Right atrium auricular region (tissue), 2 donors: ENCODE measurements around the gene GDPD5. TPM values are rescaled to one million over a fixed set of nuclear protein-coding genes. Genes with fewer than 3 reads are reported as not detected.
"Not testable (repeated sequence)": the region's sequence is repeated elsewhere in the genome, so short reads cannot be mapped to it uniquely, and the experiment has no call there.

ENCODE experiments used
- DNase-seq: peaks from one replicate; pipeline ENCODE4 v3.0.0-alpha.2; 2019; ENCODE audit warnings: low spot score
- H3K27ac ChIP-seq, 2 donors: fragments of 200-600 bp; sonication (generic); 1 replicate in 1 of 2; 2 replicates in 1 of 2; pipeline ENCODE4 v1.5.1; 2016 to 2019
- H3K27me3 ChIP-seq, 2 donors: fragments of 200-600 bp; sonication (generic); one replicate each; pipeline versions ENCODE4 v1.5.1 to v1.6.0; 2017 to 2019
- H3K36me3 ChIP-seq: fragments of 200-600 bp; sonication (generic); one replicate; pipeline ENCODE4 v1.5.1; 2016
- H3K4me1 ChIP-seq, 2 donors: fragments of 200-600 bp; sonication (generic); one replicate each; pipeline versions ENCODE4 v1.5.1 to v1.6.0; 2017 to 2019
- H3K4me3 ChIP-seq, 2 donors: fragments of 200-600 bp; sonication (generic); 1 replicate in 1 of 2; 2 replicates in 1 of 2; pipeline ENCODE4 v1.5.1; 2017 to 2019; ENCODE audit warnings: mild to moderate bottlenecking in 1 of 2, moderate library complexity in 1 of 2
- H3K9me3 ChIP-seq, 2 donors: fragments of 200-600 bp; sonication (generic); one replicate each; pipeline ENCODE4 v1.5.1; 2019
- CTCF ChIP-seq, 2 donors: fragments of 200-600 bp; sonication (generic); IDR thresholded peaks; one replicate each; pipeline ENCODE4 v1.5.1; 2019; ENCODE audit warnings: antibody characterized with exemption in 2 of 2
- total RNA-seq, 2 donors: library from RNA; depleted of rRNA; stranded (reverse); fragments of >200 nt; gene quantifications; one replicate each; pipeline ENCODE4 v1.1.0, GENCODE V29; 2016

Gene GDPD5
- total RNA-seq, 2 donors from 2014 or later: 3.5 to 6.1 TPM

GRCh38 chr11:75422248-75423231, 103.2 kb downstream of the GDPD5 start:
- TF ChIP-seq CTCF (IDR thresholded peaks at IDR 0.05): no peak
- no peak overlapping the region for H3K27ac ChIP-seq
- DNase-seq: no peak
- H3K9me3 ChIP-seq: no peaks in the 10 kb centered on the region
- H3K4me1 ChIP-seq: peaks cover 0 to 30% of the 10 kb centered on the region in 2 donors
- H3K27me3 ChIP-seq: no peaks in the 10 kb centered on the region
- H3K36me3 ChIP-seq: no peaks in the 10 kb centered on the region
- no peak overlapping the region for H3K4me3 ChIP-seq

- peaks cover 0 to 30% of the 10 kb centered on the region in 2 donors for H3K4me1 ChIP-seq
- H3K27ac ChIP-seq: no peak overlapping the region
- no peak for DNase-seq
- TF ChIP-seq CTCF (IDR thresholded peaks at IDR 0.05): no peak
- H3K27me3 ChIP-seq: no peaks in the 10 kb centered on the region
- no peak overlapping the region for H3K4me3 ChIP-seq
- no peaks in the 10 kb centered on the region for H3K9me3 ChIP-seq
- no peaks in the 10 kb centered on the region for H3K36me3 ChIP-seq
These were observed 103.9 kb downstream of the GDPD5 start for GRCh38 chr11:75421902-75422247.

GRCh38 chr11:75421035-75421602, 104.6 kb downstream of the GDPD5 start:
- H3K27ac ChIP-seq: no peak overlapping the region

GRCh38 chr11:75420224-75421034, 105.3 kb downstream of the GDPD5 start:
- H3K36me3 ChIP-seq: peaks cover 1% of the 10 kb centered on the region
- H3K27ac ChIP-seq: no peak overlapping the region
- peaks cover 0 to 30% of the 10 kb centered on the region in 2 donors for H3K4me1 ChIP-seq
- TF ChIP-seq CTCF (IDR thresholded peaks at IDR 0.05): no peak
- no peaks in the 10 kb centered on the region for H3K9me3 ChIP-seq
- no peak overlapping the region for H3K4me3 ChIP-seq
- no peak for DNase-seq
- no peaks in the 10 kb centered on the region for H3K27me3 ChIP-seq

More at GRCh38 chr11:75421035-75421602, 104.6 kb downstream of the GDPD5 start:
- H3K36me3 ChIP-seq: no peaks in the 10 kb centered on the region
- peaks cover 0 to 30% of the 10 kb centered on the region in 2 donors for H3K4me1 ChIP-seq
- no peak for TF ChIP-seq CTCF (IDR thresholded peaks at IDR 0.05)
- DNase-seq: no peak
- H3K4me3 ChIP-seq: no peak overlapping the region
- no peaks in the 10 kb centered on the region for H3K9me3 ChIP-seq
- no peaks in the 10 kb centered on the region for H3K27me3 ChIP-seq

- Histone ChIP-seq H3K4me3 (no peak overlapping the region), H3K27me3 (no peaks in the 10 kb centered on the region), H3K36me3 (peaks cover 17% of the 10 kb centered on the region), H3K4me1 (peaks cover 0 to 7% of the 10 kb centered on the region in 2 donors), H3K9me3 (no peaks in the 10 kb centered on the region), H3K27ac (no peak overlapping the region)
- no peak for TF ChIP-seq CTCF (IDR thresholded peaks at IDR 0.05)
- DNase-seq: no peak
These were observed 111.9 kb downstream of the GDPD5 start for GRCh38 chr11:75413864-75414263.

GRCh38 chr11:75413146-75413545, 112.6 kb downstream of the GDPD5 start:
- not testable (repeated sequence) for H3K4me3 ChIP-seq, H3K27ac ChIP-seq, H3K9me3 ChIP-seq, DNase-seq, H3K4me1 ChIP-seq, H3K27me3 ChIP-seq
- peaks cover 21% of the 10 kb centered on the region for H3K36me3 ChIP-seq

GRCh38 chr11:75409971-75410370, 115.8 kb downstream of the GDPD5 start:
- H3K9me3 ChIP-seq, H3K27me3 ChIP-seq, H3K4me3 ChIP-seq, H3K4me1 ChIP-seq, DNase-seq, H3K27ac ChIP-seq: not testable (repeated sequence)
- H3K36me3 ChIP-seq: peaks cover 36% of the 10 kb centered on the region
